OCI-LY7 (cell line): ENCODE measurements around the gene MSH3. TPM values are rescaled to one million over a fixed set of nuclear protein-coding genes. Genes with fewer than 3 reads are reported as not detected.
A peak's percentile ranks its signal among the peaks of the same experiment; 100 is the strongest.
"Not testable (repeated sequence)": the region's sequence is repeated elsewhere in the genome, so short reads cannot be mapped to it uniquely, and the experiment has no call there.

Experiments used
- BruUV-seq: library from RNA; stranded (reverse); fragments of 400-500 nt; replicated peaks from 2 replicates; lab custom pipeline; 2021; lab: Mats Ljungman, UMichigan
- CTCF ChIA-PET: fragments of 300-600 bp; sonication (Branson Sonifier 250); formaldehyde crosslinking; loops from one replicate; lab custom pipeline; 2022; ENCODE audit warnings: antibody characterized with exemption; ENCODE audit not compliant: unreplicated experiment; lab: Charles Lee
- POLR2A ChIA-PET: fragments of 300-600 bp; sonication (Branson Sonifier 250); formaldehyde crosslinking; loops from one replicate; lab custom pipeline; 2022; ENCODE audit warnings: antibody characterized with exemption; lab: Charles Lee
- DNase-seq: peaks from one replicate; pipeline ENCODE4 v3.0.0-alpha.2; 2015; ENCODE audit warnings: low spot score
- H2AFZ ChIP-seq: fragments of 200-600 bp; sonication (generic), shearing (Covaris generic); 2 replicates; pipeline ENCODE4 v1.6.1; 2014; ENCODE audit warnings: mild to moderate bottlenecking, antibody characterized with exemption, low read length, moderate library complexity
- H3K27ac ChIP-seq: fragments of 200-600 bp; sonication (generic); 2 replicates; pipeline ENCODE4 v1.5.1; 2014; ENCODE audit warnings: mixed run types, low read depth, mild to moderate bottlenecking, moderate library complexity, low read length, inconsistent platforms; ENCODE audit not compliant: poor library complexity, severe bottlenecking
- H3K36me3 ChIP-seq: fragments of 200-600 bp; sonication (generic); 2 replicates; pipeline ENCODE4 v1.6.1; 2014; ENCODE audit warnings: mild to moderate bottlenecking, antibody characterized with exemption, low read length, moderate library complexity, mixed read lengths; ENCODE audit not compliant: insufficient read depth
- H3K4me1 ChIP-seq: fragments of 200-600 bp; sonication (generic); 2 replicates; pipeline ENCODE4 v1.5.1; 2014; ENCODE audit warnings: mild to moderate bottlenecking, low read length; ENCODE audit not compliant: insufficient read depth, poor library complexity, severe bottlenecking
- H3K4me2 ChIP-seq: fragments of 200-600 bp; sonication (generic); 2 replicates; pipeline ENCODE4 v1.6.1; 2014; ENCODE audit warnings: mild to moderate bottlenecking, low read length
- H3K4me3 ChIP-seq: fragments of 200-600 bp; sonication (generic); 2 replicates; pipeline ENCODE4 v1.5.1; 2014; ENCODE audit warnings: mild to moderate bottlenecking, low read depth, low read length; ENCODE audit not compliant: poor library complexity, severe bottlenecking
- H3K79me2 ChIP-seq: fragments of 200-600 bp; sonication (generic); 2 replicates; pipeline ENCODE4 v1.6.1; 2016; ENCODE audit warnings: low read depth, mild to moderate bottlenecking, low read length, moderate library complexity, mixed read lengths; ENCODE audit not compliant: insufficient read depth
- H3K9me2 ChIP-seq: fragments of 200-600 bp; sonication (generic); 2 replicates; pipeline ENCODE4 v1.6.1; 2016; ENCODE audit warnings: mild to moderate bottlenecking, low read length, mixed read lengths; ENCODE audit not compliant: insufficient read depth
- H3K9me3 ChIP-seq: fragments of 200-600 bp; sonication (generic); 2 replicates; pipeline ENCODE4 v1.6.1; 2014; ENCODE audit warnings: mild to moderate bottlenecking, mixed run types, low read length, mixed read lengths
- H4K20me1 ChIP-seq: fragments of 200-600 bp; sonication (generic); 2 replicates; pipeline ENCODE4 v1.6.1; 2014; ENCODE audit warnings: mild to moderate bottlenecking, antibody characterized with exemption, low read length, moderate library complexity, mixed read lengths; ENCODE audit not compliant: insufficient read depth
- EZH2phosphoT487 ChIP-seq: fragments of 200-600 bp; sonication (generic); IDR thresholded peaks from 2 replicates; pipeline ENCODE4 v1.6.1; 2018; ENCODE audit warnings: low read depth, borderline replicate concordance, mild to moderate bottlenecking, mixed run types, antibody characterized with exemption, low read length, moderate library complexity, mixed read lengths
- intact Hi-C: fragments of 100-400 bp; cut with micrococcal nuclease; formaldehyde crosslinking; loops from one replicate; pipeline ENCODE4 v1.10.0; 2022; ENCODE audit not compliant: unreplicated experiment
- total RNA-seq, 2 experiments: library from RNA; depleted of rRNA in 1 of 2; stranded (reverse); fragments of >200 nt in 1 of 2; shearing (Covaris generic) in 1 of 2; gene quantifications; 2 replicates each; pipeline ENCODE4 v1.2.3, GENCODE V29; 2014 to 2022
- TF ChIP-seq, protein P1 (sequence below): fragments of 200-600 bp; sonication (generic); conservative IDR thresholded peaks from 2 replicates; pipeline ENCODE4 v1.5.1; 2014; ENCODE audit warnings: mild to moderate bottlenecking, antibody characterized with exemption, low read length, moderate library complexity, mixed read lengths

MSH3 gene
- total RNA-seq, 2 experiments from 2014 or later: 15.4 to 28.3 TPM

DNA sequence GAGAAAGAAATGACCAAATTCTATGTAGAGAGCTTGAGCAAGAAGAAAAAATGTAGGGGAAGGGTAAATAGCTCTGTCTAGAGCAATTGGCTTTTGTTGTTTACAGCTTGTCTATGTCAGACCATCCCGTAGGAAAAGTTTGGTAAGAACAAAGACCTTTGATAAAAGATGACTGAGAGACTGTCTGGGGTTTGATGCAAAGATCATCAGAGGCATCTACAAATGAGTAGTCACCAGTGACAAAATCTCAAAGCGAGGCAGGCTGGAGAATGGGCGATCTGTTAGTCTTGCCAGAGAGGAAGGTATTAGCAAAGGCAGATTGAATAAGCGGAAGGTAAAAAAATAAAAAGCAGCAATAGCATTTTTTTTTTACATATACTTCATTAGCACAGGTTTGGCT lies 180.7 kb downstream of the MSH3 start:
- Histone ChIP-seq H3K79me2 (no peaks in the 10 kb centered on the region), H3K9me2 (no peaks in the 10 kb centered on the region), H3K9me3 (no peaks in the 10 kb centered on the region), H3K4me2 (no peak overlapping the region), H3K27ac (no peak overlapping the region), H4K20me1 (no peaks in the 10 kb centered on the region), H3K4me1 (no peaks in the 10 kb centered on the region), H3K4me3 (no peak overlapping the region), H3K36me3 (peaks cover 17% of the 10 kb centered on the region), H2AFZ (no peak overlapping the region)
- no peak for DNase-seq
- TF ChIP-seq EZH2phosphoT487: no peak
- TF ChIP-seq, protein P1, sequence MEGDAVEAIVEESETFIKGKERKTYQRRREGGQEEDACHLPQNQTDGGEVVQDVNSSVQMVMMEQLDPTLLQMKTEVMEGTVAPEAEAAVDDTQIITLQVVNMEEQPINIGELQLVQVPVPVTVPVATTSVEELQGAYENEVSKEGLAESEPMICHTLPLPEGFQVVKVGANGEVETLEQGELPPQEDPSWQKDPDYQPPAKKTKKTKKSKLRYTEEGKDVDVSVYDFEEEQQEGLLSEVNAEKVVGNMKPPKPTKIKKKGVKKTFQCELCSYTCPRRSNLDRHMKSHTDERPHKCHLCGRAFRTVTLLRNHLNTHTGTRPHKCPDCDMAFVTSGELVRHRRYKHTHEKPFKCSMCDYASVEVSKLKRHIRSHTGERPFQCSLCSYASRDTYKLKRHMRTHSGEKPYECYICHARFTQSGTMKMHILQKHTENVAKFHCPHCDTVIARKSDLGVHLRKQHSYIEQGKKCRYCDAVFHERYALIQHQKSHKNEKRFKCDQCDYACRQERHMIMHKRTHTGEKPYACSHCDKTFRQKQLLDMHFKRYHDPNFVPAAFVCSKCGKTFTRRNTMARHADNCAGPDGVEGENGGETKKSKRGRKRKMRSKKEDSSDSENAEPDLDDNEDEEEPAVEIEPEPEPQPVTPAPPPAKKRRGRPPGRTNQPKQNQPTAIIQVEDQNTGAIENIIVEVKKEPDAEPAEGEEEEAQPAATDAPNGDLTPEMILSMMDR: no peak
- intact Hi-C loops: no loop called here
- POLR2A ChIA-PET: no interaction called here
- no TSS peak for BruUV-seq
- CTCF ChIA-PET: no interaction called here

DNA sequence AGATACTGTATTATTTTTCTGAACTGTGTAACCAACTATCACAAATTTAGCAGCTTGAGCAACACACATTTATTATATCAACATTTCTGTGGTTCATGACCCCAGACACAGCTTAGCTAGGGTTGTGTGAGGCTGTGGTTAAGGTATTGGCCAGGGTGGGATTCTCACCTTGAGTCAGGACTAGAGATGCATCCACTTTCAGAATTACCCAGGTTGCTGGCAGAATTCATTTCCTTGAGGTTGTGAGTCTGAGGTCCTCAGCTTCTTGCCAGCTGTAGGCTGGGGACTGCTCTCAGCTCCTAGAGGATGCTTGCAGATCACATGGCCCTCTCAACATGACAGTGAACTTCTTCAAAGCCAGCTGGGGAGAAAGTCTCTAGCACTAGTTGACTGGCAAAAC lies 183.2 kb downstream of the MSH3 start:
- DNase-seq: no peak
- H3K79me2 ChIP-seq: no peaks in the 10 kb centered on the region
- H3K4me2 ChIP-seq: no peak overlapping the region
- POLR2A ChIA-PET: no interaction called here
- peaks cover 3% of the 10 kb centered on the region; the same call in 1 of the 2 replicates for H3K36me3 ChIP-seq
- CTCF ChIA-PET: no interaction called here
- intact Hi-C loops: no loop called here
- H4K20me1 ChIP-seq: no peaks in the 10 kb centered on the region
- H3K9me3 ChIP-seq: no peaks in the 10 kb centered on the region
- H2AFZ ChIP-seq: no peak overlapping the region
- no peaks in the 10 kb centered on the region for H3K4me1 ChIP-seq
- no TSS peak for BruUV-seq
- TF ChIP-seq, protein P1: no peak
- no peak for TF ChIP-seq EZH2phosphoT487
- H3K27ac ChIP-seq: no peak overlapping the region
- H3K4me3 ChIP-seq: no peak overlapping the region
- no peaks in the 10 kb centered on the region for H3K9me2 ChIP-seq

DNA sequence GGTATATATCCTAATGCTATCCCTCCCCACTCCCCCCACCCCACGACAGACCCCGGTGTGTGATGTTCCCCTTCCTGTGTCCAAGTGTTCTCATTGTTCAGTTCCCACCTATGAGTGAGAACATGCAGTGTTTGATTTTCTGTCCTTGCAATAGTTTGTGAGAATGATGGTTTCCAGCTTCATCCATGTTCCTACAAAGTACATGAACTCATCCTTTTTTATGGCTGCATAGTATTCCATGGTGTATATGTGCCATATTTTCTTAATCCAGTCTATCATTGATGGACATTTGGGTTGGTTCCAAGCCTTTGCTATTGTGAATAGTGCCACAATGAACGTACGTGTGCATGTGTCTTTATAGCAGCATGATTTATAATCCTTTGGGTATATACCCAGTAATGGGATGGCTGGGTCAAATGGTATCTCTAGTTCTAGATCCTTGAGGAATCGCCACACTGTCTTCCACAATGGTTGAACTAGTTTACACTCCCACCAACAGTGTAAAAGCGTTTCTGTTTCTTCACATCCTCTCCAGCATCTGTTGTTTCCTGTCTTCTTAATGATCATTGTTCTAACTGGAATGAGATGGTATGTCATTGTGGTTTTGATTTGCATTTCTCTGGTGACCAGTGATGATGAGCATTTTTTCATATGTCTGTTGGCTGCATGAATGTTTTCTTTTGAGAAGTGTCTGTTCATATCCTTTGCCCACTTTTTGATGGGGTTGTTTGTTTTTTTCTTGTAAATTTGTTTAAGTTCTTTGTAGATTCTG lies 186.8 kb downstream of the MSH3 start:
- peak; percentile 11 for DNase-seq
- H3K9me2 ChIP-seq, H3K4me2 ChIP-seq, H3K4me1 ChIP-seq, H2AFZ ChIP-seq, H4K20me1 ChIP-seq, H3K36me3 ChIP-seq, POLR2A ChIA-PET, H3K79me2 ChIP-seq, H3K9me3 ChIP-seq, intact Hi-C loops, H3K4me3 ChIP-seq, CTCF ChIA-PET, H3K27ac ChIP-seq, BruUV-seq: not testable (repeated sequence)

DNA sequence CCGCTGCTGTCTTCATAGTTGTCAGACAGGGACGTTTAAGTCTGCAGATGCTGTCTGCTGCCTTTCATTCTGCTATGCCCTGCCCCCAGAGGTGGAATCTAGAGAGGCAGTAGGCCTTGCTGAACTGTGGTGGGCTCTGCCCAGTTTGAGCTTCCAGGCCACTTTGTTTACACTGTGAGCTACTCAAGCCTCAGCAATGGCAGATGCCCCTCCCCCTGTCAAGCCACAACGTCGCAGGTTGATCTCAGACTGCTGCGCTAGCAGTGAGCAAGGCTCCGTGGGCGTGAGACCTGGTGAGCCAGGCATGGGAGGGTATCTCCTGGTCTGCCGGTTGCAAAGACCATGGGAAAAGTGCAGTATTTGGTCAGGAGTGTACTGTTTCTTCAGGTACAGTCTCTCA lies 192.0 kb downstream of the MSH3 start:
- BruUV-seq, intact Hi-C loops: not testable (repeated sequence)

DNA sequence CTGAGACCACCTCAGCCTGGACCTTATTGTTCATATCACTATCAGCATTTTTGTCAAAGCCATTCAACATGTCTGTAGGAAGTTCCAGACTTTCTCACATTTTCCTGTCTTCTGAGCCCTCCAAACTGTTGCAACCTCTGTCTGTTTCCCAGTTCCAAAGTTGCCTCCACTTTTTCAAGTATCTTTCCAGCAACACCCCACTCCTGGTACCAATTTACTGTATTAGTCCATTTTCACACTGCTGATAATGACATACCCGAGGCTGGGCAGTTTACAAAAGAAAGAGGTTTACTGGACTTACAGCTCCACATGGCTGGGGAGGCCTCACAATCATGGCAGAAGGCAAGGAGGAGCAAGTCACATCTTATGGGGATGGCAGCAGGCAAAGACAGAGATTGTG lies 195.7 kb downstream of the MSH3 start:
- H4K20me1 ChIP-seq, H3K4me1 ChIP-seq, DNase-seq, H3K4me3 ChIP-seq, H3K9me2 ChIP-seq, H3K4me2 ChIP-seq, H2AFZ ChIP-seq, H3K27ac ChIP-seq, BruUV-seq, H3K9me3 ChIP-seq, intact Hi-C loops, H3K79me2 ChIP-seq, CTCF ChIA-PET: not testable (repeated sequence)
- H3K36me3 ChIP-seq: peaks cover 48% of the 10 kb centered on the region
- POLR2A ChIA-PET: interaction anchor here (0.7 kb wide), 1 partner anchor 19 kb away, joined by 3 read pairs; no protein-coding TSS in a partner anchor

More for the DNA sequence above, 192.0 kb downstream of the MSH3 start:
- CTCF ChIA-PET, H3K27ac ChIP-seq, H2AFZ ChIP-seq, H3K4me1 ChIP-seq, POLR2A ChIA-PET, H4K20me1 ChIP-seq, DNase-seq, H3K79me2 ChIP-seq, H3K9me2 ChIP-seq, H3K4me2 ChIP-seq, H3K4me3 ChIP-seq, H3K9me3 ChIP-seq: not testable (repeated sequence)
- peaks cover 36% of the 10 kb centered on the region for H3K36me3 ChIP-seq
